ENCODE data around the gene NSMCE1. TPM values are rescaled to one million over a fixed set of nuclear protein-coding genes. Genes with fewer than 3 reads are reported as not detected.

The NSMCE1 gene
- total and polyA plus RNA-seq, 2 donors (not counting 1 experiment from before 2014, with no cell fraction given), result 29.0 to 61.9 TPM

DNA sequence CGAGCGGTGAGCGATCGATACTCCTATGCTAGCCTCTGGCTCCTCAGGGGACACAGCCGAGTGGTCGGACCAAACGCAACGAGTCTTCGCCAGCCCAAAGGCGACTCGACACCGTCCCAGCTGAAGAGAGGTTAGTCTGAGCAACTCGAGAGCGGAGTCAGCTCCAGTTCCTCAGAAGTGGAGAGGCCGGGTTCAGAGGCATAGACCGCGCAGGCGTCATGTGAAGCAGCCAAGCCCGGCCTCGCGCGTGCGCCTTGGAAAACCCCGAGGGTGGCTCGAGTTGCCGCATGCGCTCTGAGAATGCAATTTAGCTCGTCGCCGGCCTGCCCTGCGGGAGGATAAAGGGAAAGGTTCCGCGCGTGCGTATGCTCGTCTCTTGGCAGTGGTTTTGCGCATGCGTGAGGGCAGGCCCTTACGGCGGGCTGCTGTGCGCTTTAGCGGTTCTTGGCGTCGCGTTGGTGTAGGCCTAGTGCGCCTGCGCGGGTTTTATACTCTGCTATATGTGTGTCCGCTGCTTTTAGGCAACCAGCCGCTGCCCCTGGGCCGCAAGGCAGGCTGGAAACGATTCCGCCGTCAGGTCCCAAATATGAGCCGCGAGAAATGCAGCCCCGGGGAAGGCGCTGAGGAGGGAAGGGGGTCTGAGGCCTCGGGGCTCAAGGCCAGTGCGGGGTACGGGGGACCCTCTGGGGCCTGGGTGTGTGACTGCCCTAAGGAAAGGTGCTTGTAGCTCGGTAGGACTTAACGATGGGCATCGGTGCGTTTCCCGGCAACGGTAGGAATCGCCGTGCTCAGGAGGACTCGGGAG, 64.9 kb downstream of the NSMCE1 start, which contains the start of gene KDM8:
Gene KDM8 (plus strand): TSS at position 20 of the 805 bp plus-strand sequence. CDS start 6,598 bp downstream, outside the sequence.
- H3K9ac ChIP-seq (ENCODE audit: low read length), result peak within 1 kb of the TSS; percentile 91
- H3K4me3 ChIP-seq (ENCODE audit: control extremely low read depth in 1 of 5, extremely low read depth in 1 of 5, insufficient read depth in 1 of 5, low read depth in 2 of 5, low read length in 4 of 5), result peak within 1 kb of the TSS; percentile 69 to 95 (median 92)
- ChIA-PET POLR2A (interaction anchor here (0.8 to 2.4 kb wide), 12 partner anchors 11 to 200 kb away, joined by 3 to 24 read pairs (median 4); no protein-coding TSS in a partner anchor), CTCF (interaction anchor here (0.7 to 3.2 kb wide), 12 partner anchors 22 to 251 kb away, joined by 3 to 21 read pairs (median 4); no protein-coding TSS in a partner anchor)
- H3K79me2 ChIP-seq (ENCODE audit: control insufficient read depth, insufficient read depth, low read length), result peaks cover 32% of the 10 kb centered on the region
- peaks cover 0 to 3% (median 0%) of the 10 kb centered on the region in 3 donors for H3K9me3 ChIP-seq (ENCODE audit: control extremely low read depth in 1 of 3, control insufficient read depth in 2 of 3, insufficient read depth in 1 of 3, low read length in 2 of 3)
- TF ChIP-seq EZH2 (IDR thresholded peaks at IDR 0.05; ENCODE audit: borderline replicate concordance, insufficient read depth, low read depth, low read length, poor library complexity, severe bottlenecking), result no peak
- TF ChIP-seq, protein P1, sequence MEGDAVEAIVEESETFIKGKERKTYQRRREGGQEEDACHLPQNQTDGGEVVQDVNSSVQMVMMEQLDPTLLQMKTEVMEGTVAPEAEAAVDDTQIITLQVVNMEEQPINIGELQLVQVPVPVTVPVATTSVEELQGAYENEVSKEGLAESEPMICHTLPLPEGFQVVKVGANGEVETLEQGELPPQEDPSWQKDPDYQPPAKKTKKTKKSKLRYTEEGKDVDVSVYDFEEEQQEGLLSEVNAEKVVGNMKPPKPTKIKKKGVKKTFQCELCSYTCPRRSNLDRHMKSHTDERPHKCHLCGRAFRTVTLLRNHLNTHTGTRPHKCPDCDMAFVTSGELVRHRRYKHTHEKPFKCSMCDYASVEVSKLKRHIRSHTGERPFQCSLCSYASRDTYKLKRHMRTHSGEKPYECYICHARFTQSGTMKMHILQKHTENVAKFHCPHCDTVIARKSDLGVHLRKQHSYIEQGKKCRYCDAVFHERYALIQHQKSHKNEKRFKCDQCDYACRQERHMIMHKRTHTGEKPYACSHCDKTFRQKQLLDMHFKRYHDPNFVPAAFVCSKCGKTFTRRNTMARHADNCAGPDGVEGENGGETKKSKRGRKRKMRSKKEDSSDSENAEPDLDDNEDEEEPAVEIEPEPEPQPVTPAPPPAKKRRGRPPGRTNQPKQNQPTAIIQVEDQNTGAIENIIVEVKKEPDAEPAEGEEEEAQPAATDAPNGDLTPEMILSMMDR (IDR thresholded peaks at IDR 0.05), result no peak
- peaks cover 49 to 61% of the 10 kb centered on the region in 2 donors for H3K4me1 ChIP-seq (ENCODE audit: control insufficient read depth in 2 of 2, insufficient read depth in 2 of 2, low read length in 2 of 2)
- Mint-ChIP-seq H3K27ac (peak within 1 kb of the TSS; percentile 100), H3K27me3 (no peaks in the 10 kb centered on the region), H3K4me3 (peak within 1 kb of the TSS; percentile 97), H3K9me3 (ENCODE audit: insufficient read depth) (no peaks in the 10 kb centered on the region), H3K4me1 (peaks cover 66% of the 10 kb centered on the region)
- under 1% methylated on average over 70 of the region's 70 CpGs for WGBS (ENCODE audit: insufficient coverage)
- intact Hi-C loops (cut with micrococcal nuclease), result loop anchor here (1.0 kb wide), 4 partner anchors 29 to 196 kb away; partner anchors contain the start of gene NSMCE1
- H3K4me2 ChIP-seq (replicated peaks; ENCODE audit: low read depth, low read length, poor library complexity, severe bottlenecking), result peak within 1 kb of the TSS; percentile 94
- ATAC-seq (ENCODE audit: low read depth) (peak; percentile 76), DNase-seq (peak; percentile 100)
- H2AFZ ChIP-seq (ENCODE audit: insufficient read depth, low read depth, low read length, poor library complexity, severe bottlenecking), result peak within 1 kb of the TSS; percentile 96
- no peaks in the 10 kb centered on the region for H4K20me1 ChIP-seq (ENCODE audit: control insufficient read depth, insufficient read depth, low read length, poor library complexity, severe bottlenecking)
- H3K27me3 ChIP-seq (replicated peaks in 1 of 4; ENCODE audit: control extremely low read depth in 1 of 4, control insufficient read depth in 3 of 4, insufficient read depth in 4 of 4, low read length in 3 of 4), result no peaks in the 10 kb centered on the region
- H3K27ac ChIP-seq (ENCODE audit: low read length in 2 of 2), result peak within 1 kb of the TSS; percentile 93 to 94
- peaks cover 0 to 4% of the 10 kb centered on the region in 2 experiments for H3K36me3 ChIP-seq (replicated peaks in 1 of 2; ENCODE audit: control extremely low read depth in 1 of 2, control insufficient read depth in 1 of 2, extremely low read depth in 1 of 2, insufficient read depth in 2 of 2, low read length in 1 of 2)

Measured in B cell (primary cell).